ENCODE measurements around the gene CCL4. TPM values are rescaled to one million over a fixed set of nuclear protein-coding genes. Genes with fewer than 3 reads are reported as not detected.
"Not testable (repeated sequence)": the region's sequence is repeated elsewhere in the genome, so short reads cannot be mapped to it uniquely, and the experiment has no call there.

Gene CCL4
- polyA plus RNA-seq, 1 donor from 2014 or later = not detected

DNA sequence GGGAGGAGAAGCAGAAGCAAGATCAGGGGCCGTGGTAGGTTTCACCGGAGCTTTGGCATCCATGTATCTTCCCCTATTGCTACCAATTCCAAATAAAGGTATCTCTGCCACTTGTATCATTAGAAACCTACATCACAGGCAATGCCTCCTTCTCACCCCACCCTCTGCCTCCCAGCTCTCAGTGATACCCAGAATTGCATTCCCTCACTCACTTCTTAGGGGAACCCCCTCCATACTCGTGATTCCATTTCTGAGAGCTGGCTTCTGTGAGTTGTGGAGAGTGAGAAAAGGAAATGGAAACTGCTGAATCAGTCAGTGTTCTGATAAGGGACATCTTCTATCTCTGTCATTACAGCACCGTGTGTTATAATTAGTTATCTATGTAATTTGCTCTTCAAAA lies 11.4 kb upstream of the CCL4 start:
- H3K79me2 ChIP-seq (replicated peaks; ENCODE audit: insufficient read depth, low read length) = no peaks in the 10 kb centered on the region
- TF ChIP-seq, protein P1, sequence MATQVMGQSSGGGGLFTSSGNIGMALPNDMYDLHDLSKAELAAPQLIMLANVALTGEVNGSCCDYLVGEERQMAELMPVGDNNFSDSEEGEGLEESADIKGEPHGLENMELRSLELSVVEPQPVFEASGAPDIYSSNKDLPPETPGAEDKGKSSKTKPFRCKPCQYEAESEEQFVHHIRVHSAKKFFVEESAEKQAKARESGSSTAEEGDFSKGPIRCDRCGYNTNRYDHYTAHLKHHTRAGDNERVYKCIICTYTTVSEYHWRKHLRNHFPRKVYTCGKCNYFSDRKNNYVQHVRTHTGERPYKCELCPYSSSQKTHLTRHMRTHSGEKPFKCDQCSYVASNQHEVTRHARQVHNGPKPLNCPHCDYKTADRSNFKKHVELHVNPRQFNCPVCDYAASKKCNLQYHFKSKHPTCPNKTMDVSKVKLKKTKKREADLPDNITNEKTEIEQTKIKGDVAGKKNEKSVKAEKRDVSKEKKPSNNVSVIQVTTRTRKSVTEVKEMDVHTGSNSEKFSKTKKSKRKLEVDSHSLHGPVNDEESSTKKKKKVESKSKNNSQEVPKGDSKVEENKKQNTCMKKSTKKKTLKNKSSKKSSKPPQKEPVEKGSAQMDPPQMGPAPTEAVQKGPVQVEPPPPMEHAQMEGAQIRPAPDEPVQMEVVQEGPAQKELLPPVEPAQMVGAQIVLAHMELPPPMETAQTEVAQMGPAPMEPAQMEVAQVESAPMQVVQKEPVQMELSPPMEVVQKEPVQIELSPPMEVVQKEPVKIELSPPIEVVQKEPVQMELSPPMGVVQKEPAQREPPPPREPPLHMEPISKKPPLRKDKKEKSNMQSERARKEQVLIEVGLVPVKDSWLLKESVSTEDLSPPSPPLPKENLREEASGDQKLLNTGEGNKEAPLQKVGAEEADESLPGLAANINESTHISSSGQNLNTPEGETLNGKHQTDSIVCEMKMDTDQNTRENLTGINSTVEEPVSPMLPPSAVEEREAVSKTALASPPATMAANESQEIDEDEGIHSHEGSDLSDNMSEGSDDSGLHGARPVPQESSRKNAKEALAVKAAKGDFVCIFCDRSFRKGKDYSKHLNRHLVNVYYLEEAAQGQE (IDR thresholded peaks at IDR 0.05; ENCODE audit: borderline replicate concordance) = no peak
- TF ChIP-seq MXI1 (conservative IDR thresholded peaks at IDR 0.05; ENCODE audit: poor library complexity, severe bottlenecking) (no peak), RAD21 (conservative IDR thresholded peaks at IDR 0.05) (no peak), SMC3 (conservative IDR thresholded peaks at IDR 0.05; ENCODE audit: poor library complexity) (no peak), EP300 (conservative IDR thresholded peaks at IDR 0.05; ENCODE audit: poor library complexity, severe bottlenecking) (no peak), TAF1 (IDR thresholded peaks at IDR 0.05; ENCODE audit: low read depth) (no peak), EZH2 (IDR thresholded peaks at IDR 0.05; ENCODE audit: borderline replicate concordance, insufficient read depth, low read length, poor library complexity, severe bottlenecking) (no peak), POLR2AphosphoS5 (IDR thresholded peaks at IDR 0.05) (no peak)
- H3K9me2 ChIP-seq (ENCODE audit: insufficient read depth, low read length) = no peaks in the 10 kb centered on the region
- H3K9ac ChIP-seq (ENCODE audit: low read length) = no peak overlapping the region
- no peaks in the 10 kb centered on the region for H3K9me3 ChIP-seq (ENCODE audit: low read length)
- no peaks in the 10 kb centered on the region for H4K20me1 ChIP-seq (ENCODE audit: insufficient read depth)
- no peak overlapping the region for H2AFZ ChIP-seq (ENCODE audit: low read depth, low read length)
- no peak overlapping the region for H3K4me3 ChIP-seq (ENCODE audit: low read length)
- no peaks in the 10 kb centered on the region for H3K36me3 ChIP-seq (ENCODE audit: insufficient read depth, low read length)
- no peaks in the 10 kb centered on the region for H3K27me3 ChIP-seq (ENCODE audit: insufficient read depth, low read depth, low read length)
- H3F3A ChIP-seq (ENCODE audit: insufficient read depth, low read length, poor library complexity, severe bottlenecking) = no peaks in the 10 kb centered on the region
- no peak overlapping the region for H3K4me2 ChIP-seq (ENCODE audit: low read length)
- H3K27ac ChIP-seq (ENCODE audit: low read length) = no peak overlapping the region

DNA sequence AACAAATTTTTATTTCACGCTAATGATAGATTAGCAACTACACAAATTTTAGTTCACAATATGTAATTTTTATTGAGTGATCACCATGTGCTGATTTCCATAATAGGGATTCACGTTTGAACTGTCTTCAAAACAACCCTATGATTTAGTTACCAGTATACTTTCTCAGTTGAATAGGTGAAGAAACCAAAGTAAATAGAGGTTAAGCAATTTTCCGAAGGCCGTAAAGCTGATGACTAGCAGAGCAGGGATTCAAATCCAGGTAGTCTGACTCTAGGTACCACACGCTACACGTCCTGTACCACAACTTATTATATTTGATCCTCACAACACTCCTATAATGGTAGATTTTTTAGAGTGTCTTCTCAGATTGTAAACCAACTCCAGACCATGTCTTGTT lies 10.9 kb upstream of the CCL4 start:
- not testable (repeated sequence) for H3K4me2 ChIP-seq (ENCODE audit: low read length); H3K9me2 ChIP-seq (ENCODE audit: insufficient read depth, low read length); H3K27ac ChIP-seq (ENCODE audit: low read length); H3K27me3 ChIP-seq (ENCODE audit: insufficient read depth, low read depth, low read length); H3K79me2 ChIP-seq (replicated peaks; ENCODE audit: insufficient read depth, low read length); H3K9ac ChIP-seq (ENCODE audit: low read length); H2AFZ ChIP-seq (ENCODE audit: low read depth, low read length); H3F3A ChIP-seq (ENCODE audit: insufficient read depth, low read length, poor library complexity, severe bottlenecking); H4K20me1 ChIP-seq (ENCODE audit: insufficient read depth); H3K36me3 ChIP-seq (ENCODE audit: insufficient read depth, low read length); H3K4me3 ChIP-seq (ENCODE audit: low read length); H3K9me3 ChIP-seq (ENCODE audit: low read length)

DNA sequence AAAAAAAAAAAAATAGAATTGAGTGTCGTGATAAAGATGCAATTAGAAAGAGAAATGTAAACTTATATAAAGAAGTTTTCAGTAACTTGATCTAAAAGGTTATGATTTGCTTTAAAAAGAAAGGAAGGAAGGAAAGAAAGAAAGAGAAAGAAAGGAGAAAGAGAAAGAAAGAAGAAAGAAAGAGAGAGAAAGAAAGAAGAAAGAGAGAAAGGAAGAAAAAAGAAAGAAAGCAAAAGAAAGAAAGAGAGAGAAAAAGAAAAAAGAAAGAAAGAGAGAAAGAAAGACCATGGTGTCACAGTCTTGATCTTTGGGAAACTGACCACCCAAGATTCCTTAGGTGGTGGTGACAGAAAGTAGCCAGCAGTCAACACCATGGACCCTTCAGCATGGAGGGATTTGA lies 9.4 kb upstream of the CCL4 start:
- Histone ChIP-seq H3K9me2 (ENCODE audit: insufficient read depth, low read length) (no peaks in the 10 kb centered on the region), H3K4me3 (ENCODE audit: low read length) (no peak overlapping the region), H4K20me1 (ENCODE audit: insufficient read depth) (no peaks in the 10 kb centered on the region), H3K36me3 (ENCODE audit: insufficient read depth, low read length) (no peaks in the 10 kb centered on the region), H3K27ac (ENCODE audit: low read length) (no peak overlapping the region), H2AFZ (ENCODE audit: low read depth, low read length) (no peak overlapping the region), H3K4me2 (ENCODE audit: low read length) (no peak overlapping the region), H3K79me2 (replicated peaks; ENCODE audit: insufficient read depth, low read length) (no peaks in the 10 kb centered on the region), H3K27me3 (ENCODE audit: insufficient read depth, low read depth, low read length) (no peaks in the 10 kb centered on the region), H3F3A (ENCODE audit: insufficient read depth, low read length, poor library complexity, severe bottlenecking) (no peaks in the 10 kb centered on the region), H3K9me3 (ENCODE audit: low read length) (no peaks in the 10 kb centered on the region), H3K9ac (ENCODE audit: low read length) (no peak overlapping the region)
- no peak for TF ChIP-seq POLR2AphosphoS5 (IDR thresholded peaks at IDR 0.05)
- TF ChIP-seq, protein P1 (IDR thresholded peaks at IDR 0.05; ENCODE audit: borderline replicate concordance) = no peak
- TF ChIP-seq SMC3 (conservative IDR thresholded peaks at IDR 0.05; ENCODE audit: poor library complexity) = no peak
- TF ChIP-seq, protein P2, sequence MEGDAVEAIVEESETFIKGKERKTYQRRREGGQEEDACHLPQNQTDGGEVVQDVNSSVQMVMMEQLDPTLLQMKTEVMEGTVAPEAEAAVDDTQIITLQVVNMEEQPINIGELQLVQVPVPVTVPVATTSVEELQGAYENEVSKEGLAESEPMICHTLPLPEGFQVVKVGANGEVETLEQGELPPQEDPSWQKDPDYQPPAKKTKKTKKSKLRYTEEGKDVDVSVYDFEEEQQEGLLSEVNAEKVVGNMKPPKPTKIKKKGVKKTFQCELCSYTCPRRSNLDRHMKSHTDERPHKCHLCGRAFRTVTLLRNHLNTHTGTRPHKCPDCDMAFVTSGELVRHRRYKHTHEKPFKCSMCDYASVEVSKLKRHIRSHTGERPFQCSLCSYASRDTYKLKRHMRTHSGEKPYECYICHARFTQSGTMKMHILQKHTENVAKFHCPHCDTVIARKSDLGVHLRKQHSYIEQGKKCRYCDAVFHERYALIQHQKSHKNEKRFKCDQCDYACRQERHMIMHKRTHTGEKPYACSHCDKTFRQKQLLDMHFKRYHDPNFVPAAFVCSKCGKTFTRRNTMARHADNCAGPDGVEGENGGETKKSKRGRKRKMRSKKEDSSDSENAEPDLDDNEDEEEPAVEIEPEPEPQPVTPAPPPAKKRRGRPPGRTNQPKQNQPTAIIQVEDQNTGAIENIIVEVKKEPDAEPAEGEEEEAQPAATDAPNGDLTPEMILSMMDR (IDR thresholded peaks at IDR 0.05; ENCODE audit: poor library complexity, severe bottlenecking) = no peak
- TF ChIP-seq MXI1 (conservative IDR thresholded peaks at IDR 0.05; ENCODE audit: poor library complexity, severe bottlenecking) = no peak
- no peak for TF ChIP-seq EP300 (conservative IDR thresholded peaks at IDR 0.05; ENCODE audit: poor library complexity, severe bottlenecking)

Measured in neural cell (in vitro differentiated cells).